Measurements from ENCODE around the gene NRP1. TPM values are rescaled to one million over a fixed set of nuclear protein-coding genes. Genes with fewer than 3 reads are reported as not detected.

Gene NRP1
- total and polyA plus RNA-seq, 2 of the 8 experiments (the other 6 are each of a cell fraction or from before 2014, with no cell fraction given), result 1.2 to 2.1 TPM

DNA sequence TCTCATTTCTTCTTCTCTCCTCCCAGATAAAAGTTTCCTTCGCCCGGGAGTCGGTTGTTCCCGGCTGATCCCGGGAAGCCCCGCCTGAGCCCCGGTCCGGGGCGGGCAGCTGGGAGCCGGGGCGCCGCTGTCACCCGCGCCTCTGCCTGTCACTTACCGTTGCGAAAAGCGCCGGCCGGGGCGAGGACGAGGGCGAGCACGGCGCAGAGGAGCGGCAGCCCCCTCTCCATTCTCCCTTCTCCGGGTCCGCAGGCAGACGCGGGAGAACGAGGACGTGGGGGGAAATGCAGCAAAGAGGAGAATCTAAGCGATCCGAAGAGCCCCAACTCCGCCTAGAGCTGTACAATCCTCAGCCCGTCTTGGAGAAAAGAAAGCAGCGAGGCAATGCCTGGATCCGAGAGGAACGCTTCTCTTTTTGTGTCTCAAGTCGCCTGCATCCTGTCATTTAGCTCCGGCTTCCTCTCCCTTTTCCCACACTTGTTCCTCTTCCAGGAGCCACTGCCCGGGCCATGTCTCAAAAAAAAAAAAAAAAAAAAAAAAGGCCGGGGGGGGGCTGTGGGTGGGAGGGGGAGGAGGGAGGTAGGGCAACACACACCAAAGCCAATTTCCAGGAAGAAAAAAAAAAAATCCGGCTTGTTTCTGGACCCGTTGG, at the start of gene NRP1 (continued):
- TF ChIP-seq KDM4A (IDR thresholded peaks at IDR 0.05; ENCODE audit: low read depth, low read length, severe bottlenecking) (peak; percentile 25), TBP (IDR thresholded peaks at IDR 0.05; ENCODE audit: low read depth, low read length) (no peak), POU5F1 (IDR thresholded peaks at IDR 0.05; ENCODE audit: low read depth, low read length) (no peak), ASH2L (IDR thresholded peaks at IDR 0.05; ENCODE audit: low read length) (no peak), NRF1 (IDR thresholded peaks at IDR 0.05; ENCODE audit: low read depth, low read length) (no peak), POLR2AphosphoS5 (IDR thresholded peaks at IDR 0.05; ENCODE audit: low read depth, low read length) (no peak), KDM1A (IDR thresholded peaks at IDR 0.05; ENCODE audit: borderline replicate concordance, low read length) (no peak), EGR1 (IDR thresholded peaks at IDR 0.05; ENCODE audit: borderline replicate concordance, low read depth, low read length) (no peak), TEAD4 (IDR thresholded peaks at IDR 0.05; ENCODE audit: low read depth, low read length) (no peak), SRF (IDR thresholded peaks at IDR 0.05; ENCODE audit: low read depth, low read length) (no peak), TAF7 (optimal IDR thresholded peaks at IDR 0.05; ENCODE audit: borderline replicate concordance, low read depth, low read length) (no peak), CBX5 (IDR thresholded peaks at IDR 0.05; ENCODE audit: low read depth, low read length) (no peak), JUND (IDR thresholded peaks at IDR 0.05; ENCODE audit: low read length) (no peak), RXRA (IDR thresholded peaks at IDR 0.05; ENCODE audit: insufficient read depth, low read depth, low read length) (no peak), RNF2 (IDR thresholded peaks at IDR 0.05; ENCODE audit: borderline replicate concordance, low read depth, low read length, missing control alignments, poor library complexity, severe bottlenecking) (no peak), SP1 (IDR thresholded peaks at IDR 0.05; ENCODE audit: low read depth, low read length) (no peak), ZNF274 (IDR thresholded peaks at IDR 0.05; ENCODE audit: borderline replicate concordance, extremely low read depth, low read length) (no peak), YY1 (IDR thresholded peaks at IDR 0.05; ENCODE audit: low read depth, low read length) (no peak), SUZ12 (IDR thresholded peaks at IDR 0.05; ENCODE audit: low read length) (no peak)
- TF ChIP-seq, protein P1, sequence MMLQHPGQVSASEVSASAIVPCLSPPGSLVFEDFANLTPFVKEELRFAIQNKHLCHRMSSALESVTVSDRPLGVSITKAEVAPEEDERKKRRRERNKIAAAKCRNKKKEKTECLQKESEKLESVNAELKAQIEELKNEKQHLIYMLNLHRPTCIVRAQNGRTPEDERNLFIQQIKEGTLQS (IDR thresholded peaks at IDR 0.05; ENCODE audit: insufficient read depth, low read depth, low read length), result no peak
- TF ChIP-seq, protein P2, sequence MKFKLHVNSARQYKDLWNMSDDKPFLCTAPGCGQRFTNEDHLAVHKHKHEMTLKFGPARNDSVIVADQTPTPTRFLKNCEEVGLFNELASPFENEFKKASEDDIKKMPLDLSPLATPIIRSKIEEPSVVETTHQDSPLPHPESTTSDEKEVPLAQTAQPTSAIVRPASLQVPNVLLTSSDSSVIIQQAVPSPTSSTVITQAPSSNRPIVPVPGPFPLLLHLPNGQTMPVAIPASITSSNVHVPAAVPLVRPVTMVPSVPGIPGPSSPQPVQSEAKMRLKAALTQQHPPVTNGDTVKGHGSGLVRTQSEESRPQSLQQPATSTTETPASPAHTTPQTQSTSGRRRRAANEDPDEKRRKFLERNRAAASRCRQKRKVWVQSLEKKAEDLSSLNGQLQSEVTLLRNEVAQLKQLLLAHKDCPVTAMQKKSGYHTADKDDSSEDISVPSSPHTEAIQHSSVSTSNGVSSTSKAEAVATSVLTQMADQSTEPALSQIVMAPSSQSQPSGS (IDR thresholded peaks at IDR 0.05; ENCODE audit: low read length), result no peak
